Activated CD4-positive, CD25-positive, alpha-beta regulatory T cell treated with anti-CD3 and anti-CD28 coated beads, Interleukin-2, amount 50 U/mL, for 16 hours (primary cell): ENCODE results near the gene HMGN3.

ENCODE experiments used
- DNase-seq: peaks from one replicate; pipeline ENCODE4 v3.0.0-alpha.2; 2020; ENCODE audit warnings: low read depth, low spot score

Gene HMGN3

DNA sequence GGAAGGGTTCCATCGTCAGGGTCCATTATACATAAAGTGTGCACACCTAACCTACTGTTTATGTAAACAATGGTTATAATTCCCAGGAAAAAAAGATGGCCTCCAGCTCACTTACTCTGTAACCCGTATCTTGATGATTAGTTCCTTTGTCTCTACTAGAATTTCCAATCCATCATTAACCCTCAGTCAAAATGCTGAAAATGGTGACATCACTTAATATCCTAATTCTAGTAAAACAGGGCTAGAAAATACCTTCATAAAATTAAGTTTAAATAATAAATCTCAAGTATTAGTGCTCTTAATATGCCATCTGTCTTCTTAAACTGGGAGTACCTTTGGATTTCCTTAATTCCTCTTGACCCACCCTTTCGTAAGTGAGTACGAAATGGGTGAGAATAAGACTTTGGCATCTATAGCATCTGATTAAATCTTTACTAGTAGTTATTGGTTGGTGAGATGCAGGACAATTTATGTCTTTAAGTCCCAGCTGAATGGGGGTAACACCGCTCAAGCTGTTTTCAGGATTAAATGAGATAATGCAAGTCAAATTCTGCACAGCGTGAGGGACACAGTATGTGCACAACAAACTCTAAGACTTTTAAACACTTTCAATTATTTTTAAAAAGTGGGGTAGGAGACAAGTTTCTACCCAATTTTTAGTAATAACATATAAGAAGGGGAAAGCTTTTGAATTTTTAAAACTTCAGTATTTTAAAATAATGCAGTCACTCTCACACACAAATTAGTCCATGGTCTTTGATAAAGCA lies 1.6 kb downstream of the HMGN3 start:
- no peak for DNase-seq

DNA sequence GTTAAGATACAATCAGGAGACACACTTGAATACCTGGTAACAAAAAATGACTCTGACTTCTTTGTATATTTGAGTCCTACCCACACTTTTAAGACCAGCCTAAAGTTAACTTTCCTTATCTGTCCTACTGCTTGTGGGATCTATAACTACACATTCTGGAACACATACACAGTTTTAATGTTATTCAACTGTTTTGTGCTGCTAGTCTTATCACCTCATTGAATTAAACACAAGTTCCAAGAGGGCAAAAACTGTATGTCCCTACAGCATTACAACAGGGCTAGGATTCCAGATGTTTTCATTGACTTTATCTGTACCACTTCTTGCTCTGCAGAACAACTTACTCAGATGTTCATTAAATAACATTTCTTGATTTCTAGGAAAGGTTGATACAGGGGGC lies 2.8 kb downstream of the HMGN3 start:
- DNase-seq = no peak

GRCh38 chr6:79231101-79231500 lies 3.4 kb downstream of the HMGN3 start:
- DNase-seq = no peak

- no peak for DNase-seq
Observed at GRCh38 chr6:79230149-79230548, 4.3 kb downstream of the HMGN3 start.

DNA sequence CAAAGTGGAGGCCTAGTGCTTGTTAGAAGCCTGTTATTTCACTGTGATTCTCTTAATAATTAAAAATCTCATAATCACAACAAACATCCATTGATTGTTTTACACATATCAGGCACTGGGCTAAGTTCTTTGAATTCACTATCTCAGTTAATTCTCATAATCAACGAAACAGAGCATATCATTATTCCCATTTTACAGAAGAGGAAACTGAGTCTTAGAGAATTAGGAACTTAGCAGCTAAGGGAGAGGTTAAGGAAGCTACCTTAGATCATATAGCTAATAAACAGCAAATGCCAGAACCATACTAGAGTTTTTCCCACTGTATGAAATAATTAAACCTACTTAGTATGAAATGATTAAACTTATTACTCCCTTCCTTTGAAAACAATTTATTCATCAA lies 7.0 kb downstream of the HMGN3 start:
- DNase-seq = no peak

GRCh38 chr6:79226660-79227059 lies 7.8 kb downstream of the HMGN3 start:
- no peak for DNase-seq

DNA sequence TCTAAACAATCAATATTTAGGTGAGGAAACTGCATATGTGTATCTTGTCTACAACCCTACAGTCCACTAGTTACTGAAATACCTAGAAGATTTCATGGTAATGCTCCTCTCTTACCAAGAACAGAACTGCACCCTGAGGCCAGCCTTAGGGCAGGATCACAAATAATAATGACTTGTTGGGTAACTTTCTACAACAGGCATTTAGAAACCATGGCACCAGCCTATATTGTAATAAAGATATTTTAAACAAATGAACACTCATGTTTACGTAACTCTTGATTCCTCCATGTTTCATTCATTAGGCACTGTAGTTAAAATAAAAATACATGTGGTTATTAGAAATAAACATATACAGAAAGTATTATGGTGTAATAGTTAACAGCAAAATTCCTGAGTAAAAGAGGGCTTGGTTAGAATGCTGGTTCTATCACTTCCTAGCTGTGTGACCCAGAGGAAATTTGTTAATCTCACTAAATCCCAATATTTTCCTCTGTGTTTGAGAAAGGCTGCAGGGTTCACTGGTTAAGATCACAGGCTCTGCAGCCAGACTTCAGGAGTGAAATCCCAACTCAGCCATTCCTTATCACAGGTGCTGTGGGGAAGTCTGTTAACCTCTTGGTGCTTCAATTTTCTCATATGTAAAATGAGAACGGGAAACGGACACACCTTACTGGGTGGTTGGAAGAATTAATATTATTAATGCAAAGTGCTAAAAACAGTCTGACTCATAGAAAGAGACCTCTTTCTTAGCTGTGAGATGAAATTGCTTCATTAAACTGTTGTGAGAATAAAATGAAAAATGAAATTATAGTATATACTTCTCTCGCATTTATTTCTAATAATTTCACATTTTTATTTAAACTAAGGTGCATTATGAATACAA lies 8.5 kb downstream of the HMGN3 start:
- DNase-seq = no peak

GRCh38 chr6:79223611-79224404 lies 10.7 kb downstream of the HMGN3 start:
- no peak for DNase-seq

GRCh38 chr6:79215213-79215824 lies 19.2 kb downstream of the HMGN3 start:
- no peak for DNase-seq

DNA sequence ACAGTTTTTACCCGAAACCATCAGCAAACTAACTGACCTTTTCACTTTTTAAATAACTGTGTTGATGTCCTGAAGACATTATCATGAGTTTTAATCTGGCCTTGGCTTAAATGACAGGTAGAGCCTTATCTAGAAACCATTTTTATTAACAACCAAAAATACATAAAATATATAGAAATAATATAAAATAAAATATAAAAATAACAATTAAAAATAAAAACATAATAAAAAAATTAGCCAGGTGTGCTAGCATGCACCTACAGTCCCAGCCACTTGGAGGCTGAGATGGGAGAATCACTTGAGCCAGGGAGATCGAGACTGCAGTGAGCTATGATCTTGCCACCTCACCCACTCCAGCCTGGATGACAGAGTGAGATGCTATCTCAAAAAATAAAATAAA lies 21.6 kb downstream of the HMGN3 start:
- no peak for DNase-seq

DNA sequence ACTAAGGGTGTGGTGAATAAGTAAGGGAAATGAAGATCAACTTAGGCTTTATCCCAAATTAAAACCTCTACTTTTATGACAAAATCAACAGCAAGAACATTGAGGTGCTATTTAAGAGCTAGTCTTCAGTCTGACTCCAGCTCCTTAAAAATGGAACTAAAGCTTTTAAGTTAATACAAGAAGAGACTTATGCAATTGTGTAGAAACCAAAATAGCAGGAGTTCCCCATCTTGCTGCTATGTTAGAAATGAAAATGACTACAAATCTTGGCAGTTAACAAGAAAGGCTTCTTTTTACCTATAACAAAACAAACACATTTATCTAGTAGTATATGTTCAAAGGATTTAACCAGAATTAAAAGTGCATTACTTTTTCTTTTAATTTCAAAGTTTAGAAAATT lies 25.7 kb downstream of the HMGN3 start:
- no peak for DNase-seq

DNA sequence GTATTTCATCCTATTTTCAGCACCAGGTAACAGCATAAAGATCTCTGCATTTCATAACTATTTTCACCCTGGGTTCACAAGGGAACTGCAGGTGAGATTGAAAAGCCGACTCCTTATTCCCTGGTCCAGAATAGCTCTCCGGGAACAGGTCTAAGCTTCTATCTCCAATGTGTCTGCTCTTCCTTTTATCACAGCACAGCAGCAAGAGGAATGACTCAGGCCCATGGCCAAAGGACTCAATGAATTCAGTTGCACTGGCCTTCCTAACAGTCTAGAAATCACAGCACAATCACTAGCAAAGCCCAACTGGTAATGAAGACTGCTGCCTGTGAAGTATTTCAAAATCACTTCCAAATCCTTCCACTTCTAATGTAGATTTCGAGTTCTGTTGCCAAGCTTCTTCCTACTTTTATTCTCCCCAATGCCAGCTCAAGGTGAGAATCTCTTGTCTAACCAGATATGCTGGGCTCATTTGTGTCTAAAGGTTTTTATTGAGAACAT lies 30.7 kb downstream of the HMGN3 start:
- DNase-seq = no peak

GRCh38 chr6:79202556-79202955 lies 31.9 kb downstream of the HMGN3 start:
- DNase-seq = no peak

DNA sequence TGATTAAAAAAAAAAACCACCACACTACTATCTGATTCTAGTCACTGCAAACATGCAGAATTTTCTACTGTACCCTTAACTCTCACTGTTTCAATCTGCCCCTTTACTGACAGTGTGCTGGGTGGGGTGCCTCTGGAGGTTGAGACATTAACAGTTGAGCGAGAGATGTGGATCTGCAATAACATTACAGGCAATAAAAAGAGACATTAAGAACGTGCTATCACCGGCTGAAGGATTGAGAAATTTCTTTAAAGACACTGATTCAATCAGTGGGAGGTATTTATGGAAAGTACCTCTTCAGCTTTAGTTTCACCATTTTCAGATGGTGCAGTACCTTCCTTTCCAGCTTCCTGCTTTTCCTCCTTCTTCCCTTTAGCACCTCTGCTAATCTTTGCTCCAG lies 32.5 kb downstream of the HMGN3 start:
- DNase-seq = no peak

- no peak for DNase-seq
Observed at GRCh38 chr6:79201143-79201542, 33.3 kb downstream of the HMGN3 start.

DNA sequence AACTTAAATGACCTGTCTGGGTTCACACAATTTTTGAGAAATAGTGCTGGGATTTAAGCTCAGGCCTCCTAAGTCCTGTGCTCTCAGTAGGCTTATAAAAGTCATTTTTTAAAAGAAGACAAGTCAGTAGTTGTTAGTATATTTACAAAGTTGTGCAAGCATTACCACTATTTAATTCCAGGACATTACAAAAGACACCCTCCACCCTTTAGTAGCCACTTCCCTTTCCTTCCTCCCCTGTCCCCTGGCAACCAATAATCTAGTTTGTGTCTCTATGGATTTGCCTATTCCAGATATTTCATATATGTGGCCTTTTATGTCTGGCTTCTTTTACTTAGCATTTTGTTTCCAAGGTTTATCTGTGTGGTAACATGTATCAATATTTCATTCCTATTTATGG lies 37.6 kb downstream of the HMGN3 start:
- DNase-seq = no peak

DNA sequence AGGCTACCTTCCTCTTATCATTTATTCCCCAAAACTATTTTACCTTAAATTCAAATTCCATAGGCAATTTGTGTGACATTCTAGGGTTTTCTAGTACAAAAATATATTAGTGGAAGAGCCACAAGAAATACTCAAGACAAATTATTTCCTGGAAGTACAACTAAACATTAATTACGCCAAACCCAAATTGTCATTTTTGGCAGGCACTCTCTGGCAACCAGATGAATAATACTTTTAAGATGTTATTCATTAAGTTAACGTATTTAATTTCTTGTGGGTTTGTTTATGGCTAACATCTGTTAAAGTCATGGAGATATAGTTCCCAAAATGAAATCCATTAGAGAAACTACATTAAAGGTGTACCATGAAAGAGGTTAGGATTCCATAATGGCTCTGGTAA lies 40.5 kb downstream of the HMGN3 start:
- DNase-seq = no peak

DNA sequence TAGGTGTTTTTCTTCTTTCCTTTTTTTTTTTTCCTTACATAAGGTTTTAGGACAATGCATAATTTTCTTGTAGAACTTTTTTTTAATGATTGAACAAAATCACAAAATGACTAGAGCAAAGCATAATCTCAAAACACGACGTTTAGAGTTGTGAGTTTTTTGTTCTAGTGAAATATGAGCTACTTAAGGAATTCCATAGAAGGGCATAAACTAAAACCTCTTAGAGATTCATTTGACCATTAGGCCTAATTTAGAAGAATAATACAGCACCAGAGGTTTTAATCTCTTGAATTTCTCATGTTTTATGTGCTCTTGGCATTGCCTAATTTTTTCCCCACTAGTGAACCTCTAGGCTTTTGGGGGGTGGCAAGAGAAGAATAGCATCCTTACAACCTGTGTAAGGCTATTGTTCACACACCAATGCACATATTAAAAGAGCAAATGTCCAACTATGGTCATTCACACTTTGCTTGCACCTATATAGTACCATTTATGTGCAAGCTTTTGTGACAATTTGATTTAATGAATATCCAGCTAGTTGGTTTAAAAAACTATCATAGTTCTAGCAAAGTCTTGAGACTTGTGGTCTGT lies 44.6 kb downstream of the HMGN3 start:
- no peak for DNase-seq

GRCh38 chr6:79188885-79189480 lies 45.5 kb downstream of the HMGN3 start:
- no peak for DNase-seq

GRCh38 chr6:79188107-79188506 lies 46.4 kb downstream of the HMGN3 start:
- no peak for DNase-seq

GRCh38 chr6:79186564-79186963 lies 47.9 kb downstream of the HMGN3 start:
- no peak for DNase-seq
